CD14-positive monocyte (primary cell): ENCODE data around the gene ARMH3. TPM values are rescaled to one million over a fixed set of nuclear protein-coding genes. Genes with fewer than 3 reads are reported as not detected.
A peak's percentile ranks its signal among the peaks of the same experiment; 100 is the strongest.

Source experiments
- DNase-seq, 3 donors: peaks; one replicate each; pipeline ENCODE4 v3.0.0-alpha.2; 2011 to 2022
- H2AFZ ChIP-seq: 2 replicates; pipeline ENCODE4 v1.6.0; 2012; ENCODE audit warnings: mild to moderate bottlenecking, low read depth, low read length, inconsistent platforms; ENCODE audit not compliant: insufficient read depth, poor library complexity, severe bottlenecking
- H3K27ac ChIP-seq, 2 donors: 1 replicate in 1 of 2; 2 replicates in 1 of 2; pipeline ENCODE4 v1.5.1; 2012 to 2013; ENCODE audit warnings: low read length in 2 of 2, control low read depth in 1 of 2, inconsistent platforms in 1 of 2, low read depth in 1 of 2, mild to moderate bottlenecking in 1 of 2
- H3K27me3 ChIP-seq, 2 donors: one replicate each; pipeline versions ENCODE4 v1.6.0 to v1.6.1; 2011 to 2013; ENCODE audit warnings: low read length in 2 of 2; ENCODE audit not compliant: control insufficient read depth in 2 of 2, insufficient read depth in 2 of 2
- H3K36me3 ChIP-seq, 2 donors: replicated peaks in 1 of 2; 1 replicate in 1 of 2; 2 replicates in 1 of 2; pipeline versions ENCODE4 v1.5.1 to v1.6.1; 2012 to 2013; ENCODE audit warnings: low read length in 2 of 2, control low read depth in 1 of 2, inconsistent platforms in 1 of 2, mild to moderate bottlenecking in 1 of 2; ENCODE audit not compliant: insufficient read depth in 2 of 2, control insufficient read depth in 1 of 2
- H3K4me1 ChIP-seq, 2 donors: 1 replicate in 1 of 2; 2 replicates in 1 of 2; pipeline versions ENCODE4 v1.5.1 to v1.6.1; 2012 to 2013; ENCODE audit warnings: low read length in 2 of 2, control low read depth in 1 of 2, inconsistent platforms in 1 of 2, mild to moderate bottlenecking in 1 of 2, moderate library complexity in 1 of 2; ENCODE audit not compliant: insufficient read depth in 2 of 2, control insufficient read depth in 1 of 2
- H3K4me2 ChIP-seq: replicated peaks from 2 replicates; pipeline ENCODE3; 2012; ENCODE audit warnings: low read length, moderate library complexity, mild to moderate bottlenecking; ENCODE audit not compliant: poor library complexity, severe bottlenecking; ENCODE audit errors: extremely low read depth
- H3K4me3 ChIP-seq, 3 experiments: fragments of 200-600 bp in 1 of 3; sonication (generic) in 1 of 3; replicated peaks in 1 of 3; 1 replicate in 2 of 3; 2 replicates in 1 of 3; pipeline ENCODE4 v1.5.1; 2011 to 2013; ENCODE audit warnings: low read length in 3 of 3, mild to moderate bottlenecking in 3 of 3, control low read depth in 2 of 3, low read depth in 2 of 3, inconsistent platforms in 1 of 3, moderate library complexity in 1 of 3
- H3K79me2 ChIP-seq: 2 replicates; pipeline ENCODE4 v1.6.0; 2012; ENCODE audit warnings: mild to moderate bottlenecking, control low read depth, inconsistent platforms, low read length, moderate library complexity; ENCODE audit not compliant: insufficient read depth
- H3K9ac ChIP-seq: 2 replicates; pipeline ENCODE4 v1.6.0; 2017; ENCODE audit warnings: low read length, mild to moderate bottlenecking; ENCODE audit not compliant: insufficient read depth, poor library complexity, severe bottlenecking
- H3K9me3 ChIP-seq, 2 donors: replicated peaks in 1 of 2; 1 replicate in 1 of 2; 2 replicates in 1 of 2; pipeline versions ENCODE4 v1.5.1 to v1.6.1; 2012 to 2013; ENCODE audit warnings: low read length in 2 of 2, control low read depth in 1 of 2; ENCODE audit not compliant: control insufficient read depth in 1 of 2, insufficient read depth in 1 of 2
- H4K20me1 ChIP-seq: 2 replicates; pipeline ENCODE4 v1.6.0; 2012; ENCODE audit warnings: mild to moderate bottlenecking, low read length, control low read depth, moderate library complexity; ENCODE audit not compliant: insufficient read depth
- H3K27ac Mint-ChIP-seq, 7 donors: one replicate each; pipeline ENCODE4 v1.8.0; 2020; ENCODE audit warnings: mild to moderate bottlenecking in 7 of 7, mixed read lengths in 7 of 7, moderate library complexity in 6 of 7, inconsistent platforms in 2 of 7
- H3K27me3 Mint-ChIP-seq, 3 donors: one replicate each; pipeline ENCODE4 v1.8.0; 2021 to 2022; ENCODE audit warnings: low read depth in 3 of 3, mild to moderate bottlenecking in 3 of 3, mixed read lengths in 3 of 3, moderate library complexity in 3 of 3, inconsistent platforms in 1 of 3
- H3K36me3 Mint-ChIP-seq, 2 donors: one replicate each; pipeline ENCODE4 v1.8.0; 2020; ENCODE audit warnings: mixed read lengths in 2 of 2, inconsistent platforms in 1 of 2, mild to moderate bottlenecking in 1 of 2
- H3K4me1 Mint-ChIP-seq: one replicate; pipeline ENCODE4 v1.8.0; 2020; ENCODE audit warnings: mild to moderate bottlenecking, mixed read lengths
- H3K4me3 Mint-ChIP-seq, 2 donors: one replicate each; pipeline ENCODE4 v1.8.0; 2020; ENCODE audit warnings: mild to moderate bottlenecking in 2 of 2, mixed read lengths in 2 of 2, moderate library complexity in 1 of 2
- H3K9me3 Mint-ChIP-seq, 7 donors: one replicate each; pipeline ENCODE4 v1.8.0; 2020 to 2022; ENCODE audit warnings: mixed read lengths in 7 of 7, mild to moderate bottlenecking in 6 of 7, moderate library complexity in 6 of 7, inconsistent platforms in 2 of 7
- WGBS: methylation state at CpG from one replicate; pipeline ENCODE4 v1.1.5; 2013; ENCODE audit warnings: missing lambda C conversion rate; ENCODE audit not compliant: insufficient coverage; 5-methylcytosine and 5-hydroxymethylcytosine counted together
- intact Hi-C, 2 donors: fragments of 100-400 bp; cut with micrococcal nuclease; formaldehyde crosslinking; loops; one replicate each; pipeline versions ENCODE4 v1.15.0 to v1.15.1; 2023
- polyA plus RNA-seq, 3 donors: library from polyadenylated mRNA; depleted of rRNA in 1 of 3; unstranded in 2 of 3; stranded (reverse) in 1 of 3; fragments of 300-500 nt in 2 of 3; fragments of >200 nt in 1 of 3; fragmentation: Illumina TruSeq in 2 of 3; gene quantifications; 1 replicate in 2 of 3; 2 replicates in 1 of 3; pipeline ENCODE4 v1.2.3, GENCODE V29; 2012 to 2021
- TF ChIP-seq, protein P1 (sequence below): fragments of 200-600 bp; IDR thresholded peaks from one replicate; pipeline ENCODE4 v1.8.0; 2022; ENCODE audit warnings: antibody characterized with exemption, mild to moderate bottlenecking

ARMH3 gene
- polyA plus RNA-seq, 3 donors: 20.4 to 26.3 (median 22.1) TPM

DNA sequence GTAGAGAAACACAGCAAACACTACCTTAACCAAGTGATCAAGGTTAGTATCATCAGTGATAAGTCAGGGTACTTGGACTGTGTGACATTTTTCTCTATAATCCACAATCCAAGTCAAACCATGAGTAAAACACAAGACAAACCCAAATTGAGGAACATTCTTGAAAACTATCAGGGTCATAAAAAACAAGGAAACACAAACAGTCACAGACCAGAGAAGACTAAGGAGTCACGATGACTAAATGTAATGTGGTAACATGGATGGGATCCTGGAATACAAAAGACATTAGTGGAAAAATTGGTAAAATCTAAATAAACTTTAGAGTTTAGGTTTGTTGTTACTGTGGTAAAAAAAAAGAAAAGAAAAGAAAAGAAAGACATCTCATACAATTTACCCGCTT lies 103.8 kb downstream of the ARMH3 start:
- Histone ChIP-seq H2AFZ (no peak overlapping the region), H4K20me1 (peaks cover 15% of the 10 kb centered on the region), H3K4me1 (peaks cover 6 to 12% of the 10 kb centered on the region in 2 donors), H3K9ac (no peak overlapping the region), H3K4me2 (no peak overlapping the region), H3K36me3 (peaks cover 46 to 70% of the 10 kb centered on the region in 2 donors), H3K4me3 (no peak overlapping the region), H3K27ac (peak overlapping the region in 1 of 2 donors; percentile 56), H3K79me2 (no peaks in the 10 kb centered on the region), H3K9me3 (peaks cover 0 to 4% of the 10 kb centered on the region in 2 donors), H3K27me3 (no peaks in the 10 kb centered on the region)
- TF ChIP-seq, protein P1, sequence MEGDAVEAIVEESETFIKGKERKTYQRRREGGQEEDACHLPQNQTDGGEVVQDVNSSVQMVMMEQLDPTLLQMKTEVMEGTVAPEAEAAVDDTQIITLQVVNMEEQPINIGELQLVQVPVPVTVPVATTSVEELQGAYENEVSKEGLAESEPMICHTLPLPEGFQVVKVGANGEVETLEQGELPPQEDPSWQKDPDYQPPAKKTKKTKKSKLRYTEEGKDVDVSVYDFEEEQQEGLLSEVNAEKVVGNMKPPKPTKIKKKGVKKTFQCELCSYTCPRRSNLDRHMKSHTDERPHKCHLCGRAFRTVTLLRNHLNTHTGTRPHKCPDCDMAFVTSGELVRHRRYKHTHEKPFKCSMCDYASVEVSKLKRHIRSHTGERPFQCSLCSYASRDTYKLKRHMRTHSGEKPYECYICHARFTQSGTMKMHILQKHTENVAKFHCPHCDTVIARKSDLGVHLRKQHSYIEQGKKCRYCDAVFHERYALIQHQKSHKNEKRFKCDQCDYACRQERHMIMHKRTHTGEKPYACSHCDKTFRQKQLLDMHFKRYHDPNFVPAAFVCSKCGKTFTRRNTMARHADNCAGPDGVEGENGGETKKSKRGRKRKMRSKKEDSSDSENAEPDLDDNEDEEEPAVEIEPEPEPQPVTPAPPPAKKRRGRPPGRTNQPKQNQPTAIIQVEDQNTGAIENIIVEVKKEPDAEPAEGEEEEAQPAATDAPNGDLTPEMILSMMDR: no peak
- Mint-ChIP-seq H3K36me3 (peaks cover 59 to 85% of the 10 kb centered on the region in 2 donors), H3K27ac (peak overlapping the region in 5 of 7 donors; percentile 4 to 84 (median 52)), H3K4me1 (peaks cover 17% of the 10 kb centered on the region), H3K9me3 (peaks cover 0 to 7% (median 4%) of the 10 kb centered on the region in 7 donors), H3K27me3 (no peaks in the 10 kb centered on the region), H3K4me3 (no peak overlapping the region)
- intact Hi-C loops: no loop called here
- WGBS: no CpG with 5 or more reads among the region's 2 CpGs
- DNase-seq: peak in 1 of 3 donors; percentile 6

DNA sequence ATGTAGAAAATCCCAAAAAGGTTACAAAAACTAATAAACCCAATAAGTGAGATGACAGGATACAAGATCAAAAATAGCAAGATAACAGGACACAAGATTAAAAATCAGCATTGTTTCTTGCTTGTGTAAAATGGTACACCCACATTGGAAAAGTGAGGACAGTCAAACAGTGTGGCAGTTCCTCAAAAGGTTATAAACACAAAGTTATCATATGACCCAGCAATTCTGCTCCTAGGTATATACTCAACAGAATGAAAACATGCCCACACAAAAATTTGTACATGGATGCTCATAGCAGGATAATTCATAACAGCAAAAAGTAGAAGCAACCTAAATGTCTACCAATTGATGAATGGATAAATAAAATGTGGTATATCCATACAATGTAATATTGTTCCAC lies 105.8 kb downstream of the ARMH3 start:
- Histone ChIP-seq H3K4me1 (peaks cover 6 to 12% of the 10 kb centered on the region in 2 donors), H3K79me2 (no peaks in the 10 kb centered on the region), H3K9me3 (peaks cover 0 to 4% of the 10 kb centered on the region in 2 donors), H2AFZ (no peak overlapping the region), H3K4me3 (no peak overlapping the region), H3K27ac (no peak overlapping the region), H3K36me3 (peaks cover 29 to 60% of the 10 kb centered on the region in 2 donors), H3K4me2 (no peak overlapping the region), H3K27me3 (no peaks in the 10 kb centered on the region), H4K20me1 (peaks cover 15% of the 10 kb centered on the region), H3K9ac (no peak overlapping the region)
- DNase-seq: no peak
- Mint-ChIP-seq H3K4me1 (peaks cover 17% of the 10 kb centered on the region), H3K27me3 (peaks cover 0 to 2% (median 0%) of the 10 kb centered on the region in 3 donors), H3K27ac (no peak overlapping the region), H3K36me3 (peaks cover 51 to 84% of the 10 kb centered on the region in 2 donors), H3K4me3 (no peak overlapping the region), H3K9me3 (peaks cover 0 to 9% (median 4%) of the 10 kb centered on the region in 7 donors)
- TF ChIP-seq, protein P1: no peak
- intact Hi-C loops: no loop called here
